ENCODE data around the gene RANBP1. TPM values are rescaled to one million over a fixed set of nuclear protein-coding genes. Genes with fewer than 3 reads are reported as not detected.
"Not testable (repeated sequence)": the region's sequence is repeated elsewhere in the genome, so short reads cannot be mapped to it uniquely, and the experiment has no call there.

The RANBP1 gene
- total RNA-seq, 2 experiments from 2014 or later: 176 to 181 TPM

DNA sequence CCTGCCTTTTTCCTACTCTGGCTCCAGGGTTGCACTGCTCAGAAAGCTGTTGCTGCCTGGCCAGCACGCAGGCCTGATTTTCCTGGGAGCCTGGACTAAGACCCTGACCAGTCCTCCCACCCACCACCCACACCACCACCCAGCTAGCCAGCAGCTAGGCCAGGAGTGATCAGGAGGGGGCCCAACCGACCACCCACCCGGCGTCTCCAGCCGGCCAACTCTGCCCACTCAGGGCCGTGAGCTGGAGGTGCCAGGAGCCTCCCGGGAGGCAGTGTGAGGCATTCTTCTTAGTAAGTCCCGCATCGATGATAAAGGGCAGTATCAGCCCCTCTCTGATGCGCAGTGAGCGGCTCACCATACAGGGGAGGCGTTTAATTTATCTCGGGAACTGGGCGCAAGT is 43.6 kb downstream of the RANBP1 start:
- CTCF ChIA-PET: interaction anchor here (1.0 kb wide), 1 partner anchor 127 kb away, joined by 3 read pairs; no protein-coding TSS in a partner anchor
- H3K36me3 Mint-ChIP-seq (ENCODE audit: low read depth); H3K9me3 Mint-ChIP-seq; H3K4me3 Mint-ChIP-seq; POLR2A ChIA-PET; DNase-seq; H3K27me3 Mint-ChIP-seq; H3K27ac Mint-ChIP-seq; H3K4me1 Mint-ChIP-seq: not testable (repeated sequence)

DNA sequence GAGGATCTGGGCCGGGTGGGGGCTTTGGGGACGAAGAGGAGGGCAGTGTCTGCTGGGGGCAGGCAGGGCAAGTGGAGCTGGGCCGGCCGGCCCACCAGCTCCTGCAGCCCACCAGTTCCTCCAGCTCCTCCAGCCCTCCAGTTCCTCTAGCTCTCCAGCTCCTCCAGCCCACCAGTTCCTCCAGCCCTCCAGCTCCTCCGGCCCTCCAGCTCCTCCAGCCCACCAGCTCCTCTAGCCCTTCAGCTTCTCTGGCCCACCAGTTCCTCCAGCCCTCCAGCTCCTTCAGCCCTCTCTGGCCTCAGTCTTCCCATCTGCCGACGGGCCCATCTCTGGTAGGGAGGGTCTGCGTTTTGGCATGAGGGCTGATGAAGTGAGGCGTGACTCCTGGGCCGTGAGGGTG is 44.1 kb downstream of the RANBP1 start:
- POLR2A ChIA-PET: no interaction called here
- H3K36me3 Mint-ChIP-seq (ENCODE audit: low read depth): peaks cover 2% of the 10 kb centered on the region
- H3K4me1 Mint-ChIP-seq: no peaks in the 10 kb centered on the region
- H3K9me3 Mint-ChIP-seq: peaks cover 3% of the 10 kb centered on the region
- H3K27me3 Mint-ChIP-seq: no peaks in the 10 kb centered on the region
- CTCF ChIA-PET: interaction anchor here (1.0 kb wide), 1 partner anchor 126 kb away, joined by 3 read pairs; no protein-coding TSS in a partner anchor
- H3K4me3 Mint-ChIP-seq: no peak overlapping the region
- no peak for DNase-seq
- H3K27ac Mint-ChIP-seq: no peak overlapping the region

DNA sequence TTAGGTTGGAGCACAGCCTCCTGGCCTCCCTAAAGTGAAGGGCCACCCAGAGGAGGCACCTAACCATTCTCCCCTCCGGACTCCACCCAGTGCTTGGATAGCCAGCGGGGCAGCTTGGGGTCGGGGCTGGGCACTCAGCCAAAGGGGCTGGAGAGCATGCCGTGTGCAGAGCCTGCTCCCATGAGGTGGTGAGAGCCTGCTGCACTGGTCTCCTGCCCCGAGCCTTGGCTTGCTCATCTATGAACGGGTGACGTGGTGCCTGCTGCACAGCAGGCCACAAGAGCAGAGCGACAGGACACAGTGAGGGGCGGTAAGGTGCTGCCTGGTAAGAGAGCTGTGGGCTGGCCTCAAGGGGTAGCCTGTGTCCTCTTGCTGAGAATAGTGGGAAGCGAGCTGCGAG is 49.0 kb downstream of the RANBP1 start:
- H3K27me3 Mint-ChIP-seq: no peaks in the 10 kb centered on the region
- H3K4me1 Mint-ChIP-seq: no peaks in the 10 kb centered on the region
- POLR2A ChIA-PET: no interaction called here

DNA sequence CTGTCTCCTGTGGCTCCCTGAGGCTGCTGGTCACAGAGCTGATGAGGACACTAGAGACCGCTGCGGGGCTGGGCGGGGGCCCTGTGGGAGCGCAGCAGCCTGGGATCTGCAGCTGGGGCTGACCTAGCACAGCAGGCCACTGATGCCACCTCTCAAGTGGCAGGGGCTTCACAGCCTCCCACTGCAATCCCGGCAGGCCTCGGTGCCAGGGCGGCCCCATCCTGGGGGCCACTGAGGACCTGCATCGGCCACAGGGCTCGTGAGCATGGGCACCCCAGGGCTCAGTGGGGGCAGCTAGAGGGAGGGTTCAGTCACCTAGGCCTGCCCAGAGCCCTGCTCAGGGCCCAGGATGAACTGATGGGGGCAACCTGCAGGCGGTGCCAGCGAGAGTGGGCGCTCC is 49.5 kb downstream of the RANBP1 start:
- Mint-ChIP-seq H3K27me3 (no peaks in the 10 kb centered on the region), H3K9me3 (peaks cover 3% of the 10 kb centered on the region), H3K4me1 (no peaks in the 10 kb centered on the region), H3K36me3 (ENCODE audit: low read depth) (peaks cover 2% of the 10 kb centered on the region), H3K4me3 (no peak overlapping the region), H3K27ac (no peak overlapping the region)
- CTCF ChIA-PET: no interaction called here
- POLR2A ChIA-PET: no interaction called here
- no peak for DNase-seq

More for the DNA sequence above, 49.0 kb downstream of the RANBP1 start:
- Mint-ChIP-seq H3K27ac (no peak overlapping the region), H3K9me3 (peaks cover 3% of the 10 kb centered on the region), H3K4me3 (no peak overlapping the region), H3K36me3 (ENCODE audit: low read depth) (peaks cover 2% of the 10 kb centered on the region)
- CTCF ChIA-PET: no interaction called here
- DNase-seq: no peak

DNA sequence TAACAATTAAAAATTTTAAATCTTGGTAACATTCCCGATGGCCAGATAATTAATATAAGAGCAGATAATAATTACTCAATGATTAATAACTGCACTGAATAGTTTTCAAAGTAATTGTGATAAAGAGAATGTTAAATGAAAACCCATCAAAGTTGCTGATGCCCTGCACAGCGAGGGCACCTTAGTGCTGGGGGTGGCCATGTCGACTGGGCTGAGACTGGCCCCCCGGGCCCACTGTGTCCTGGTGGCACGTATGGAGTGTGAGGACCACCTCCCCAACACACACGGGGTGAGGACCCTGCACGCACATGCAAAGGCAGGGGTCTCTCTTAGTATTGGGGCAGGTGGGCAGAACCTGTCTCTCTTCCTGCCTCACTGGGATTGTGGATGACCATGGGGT is 50.0 kb downstream of the RANBP1 start:
- Mint-ChIP-seq H3K36me3 (ENCODE audit: low read depth) (peaks cover 2% of the 10 kb centered on the region), H3K27ac (no peak overlapping the region), H3K4me1 (no peaks in the 10 kb centered on the region), H3K27me3 (no peaks in the 10 kb centered on the region), H3K4me3 (no peak overlapping the region), H3K9me3 (peaks cover 3% of the 10 kb centered on the region)
- DNase-seq: no peak
- POLR2A ChIA-PET: no interaction called here
- CTCF ChIA-PET: no interaction called here

DNA sequence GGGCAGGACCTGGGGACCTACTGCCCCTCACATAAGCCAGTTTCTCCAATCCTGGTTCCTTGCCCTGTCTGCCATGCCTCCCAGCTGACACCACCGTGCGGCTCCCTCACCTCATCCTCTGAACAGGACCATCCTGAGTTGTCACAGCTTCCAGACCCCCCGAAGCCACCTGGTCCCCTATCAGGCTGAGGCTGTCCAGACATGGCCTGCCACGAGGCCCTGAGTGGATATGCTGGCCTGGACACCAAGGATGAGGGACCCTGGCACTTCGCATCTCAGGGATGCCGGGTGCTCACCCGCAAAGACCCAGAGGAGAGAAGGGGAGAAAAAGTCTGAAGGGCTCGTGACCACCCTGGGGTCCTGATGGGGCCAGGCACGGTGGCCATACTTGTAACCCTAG is 50.8 kb downstream of the RANBP1 start:
- H3K27ac Mint-ChIP-seq: no peak overlapping the region
- peaks cover 3% of the 10 kb centered on the region for H3K9me3 Mint-ChIP-seq
- CTCF ChIA-PET: no interaction called here
- no peaks in the 10 kb centered on the region for H3K27me3 Mint-ChIP-seq
- H3K4me1 Mint-ChIP-seq: no peaks in the 10 kb centered on the region
- POLR2A ChIA-PET: no interaction called here
- no peak overlapping the region for H3K4me3 Mint-ChIP-seq
- peaks cover 2% of the 10 kb centered on the region for H3K36me3 Mint-ChIP-seq (ENCODE audit: low read depth)
- no peak for DNase-seq

DNA sequence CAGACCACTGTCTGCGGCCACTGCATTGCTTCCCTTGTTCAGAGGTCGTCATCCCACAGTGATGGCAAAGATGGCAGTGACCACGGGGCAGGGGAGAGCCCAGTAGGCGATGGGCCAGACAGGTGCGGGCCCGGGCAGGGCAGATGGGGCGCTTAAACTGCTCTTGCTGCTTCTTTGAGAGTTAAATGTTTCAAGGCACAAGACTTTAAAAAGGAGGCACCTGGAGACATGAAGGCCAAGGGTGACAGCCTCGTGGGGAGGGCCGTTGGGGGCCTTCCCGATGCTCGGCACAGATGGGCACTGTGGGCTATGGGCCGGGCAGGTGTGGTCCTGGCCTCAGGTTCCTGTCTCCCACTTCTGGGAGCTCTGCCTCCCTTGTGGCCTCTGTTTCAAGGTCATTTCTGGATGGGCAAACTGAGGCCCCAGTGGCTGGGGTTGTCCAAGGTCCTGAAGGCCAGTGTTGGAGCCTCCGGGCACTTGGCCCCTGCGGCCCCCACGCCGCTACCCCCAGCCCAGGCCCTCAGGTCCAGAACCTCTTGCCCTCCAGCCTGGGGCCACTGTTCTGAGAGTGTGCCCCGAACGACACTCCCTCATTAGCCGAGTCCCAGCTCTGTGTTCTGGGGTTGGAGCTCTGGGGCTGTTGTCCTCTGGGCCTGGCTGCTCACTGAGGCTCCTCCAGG is 51.9 kb downstream of the RANBP1 start:
- POLR2A ChIA-PET: no interaction called here
- Mint-ChIP-seq H3K4me1 (no peaks in the 10 kb centered on the region), H3K27me3 (no peaks in the 10 kb centered on the region), H3K9me3 (peaks cover 3% of the 10 kb centered on the region), H3K27ac (no peak overlapping the region), H3K4me3 (no peak overlapping the region), H3K36me3 (ENCODE audit: low read depth) (peaks cover 2% of the 10 kb centered on the region)
- DNase-seq: no peak
- CTCF ChIA-PET: no interaction called here

DNA sequence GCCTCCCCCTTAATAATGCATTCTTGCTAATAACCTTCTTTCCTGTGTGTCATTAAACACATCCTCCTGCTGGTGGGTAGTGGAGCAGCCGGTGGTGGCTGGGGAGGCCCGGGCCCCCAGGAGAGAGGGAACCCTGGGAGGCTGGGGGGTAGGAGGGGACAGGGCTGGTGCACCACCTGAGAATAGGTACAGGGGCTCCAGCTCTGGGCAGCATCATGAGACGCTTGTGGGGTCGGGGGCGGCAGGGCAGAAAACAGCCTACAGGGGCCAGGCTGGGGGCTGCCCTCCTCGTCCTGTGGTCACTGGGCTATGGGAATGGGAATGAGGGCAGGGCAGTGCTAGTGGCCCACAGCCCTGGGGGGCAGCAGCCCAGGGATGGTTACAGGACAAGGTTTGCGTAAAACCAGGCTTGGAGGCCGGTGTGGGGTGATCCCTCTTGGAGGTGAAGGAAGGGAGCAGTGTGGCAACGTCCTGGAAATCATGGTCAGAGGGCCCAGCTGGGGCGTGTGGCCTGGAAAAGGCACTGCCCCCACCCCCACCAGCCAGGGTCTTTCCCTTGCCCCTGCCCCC is 53.4 kb downstream of the RANBP1 start:
- DNase-seq: no peak
- peaks cover under 1% of the 10 kb centered on the region for H3K36me3 Mint-ChIP-seq (ENCODE audit: low read depth)
- ChIA-PET POLR2A (no interaction called here), CTCF (no interaction called here)
- no peak overlapping the region for H3K27ac Mint-ChIP-seq
- peaks cover 1% of the 10 kb centered on the region for H3K9me3 Mint-ChIP-seq
- H3K27me3 Mint-ChIP-seq: no peaks in the 10 kb centered on the region
- H3K4me1 Mint-ChIP-seq: no peaks in the 10 kb centered on the region
- H3K4me3 Mint-ChIP-seq: no peak overlapping the region

DNA sequence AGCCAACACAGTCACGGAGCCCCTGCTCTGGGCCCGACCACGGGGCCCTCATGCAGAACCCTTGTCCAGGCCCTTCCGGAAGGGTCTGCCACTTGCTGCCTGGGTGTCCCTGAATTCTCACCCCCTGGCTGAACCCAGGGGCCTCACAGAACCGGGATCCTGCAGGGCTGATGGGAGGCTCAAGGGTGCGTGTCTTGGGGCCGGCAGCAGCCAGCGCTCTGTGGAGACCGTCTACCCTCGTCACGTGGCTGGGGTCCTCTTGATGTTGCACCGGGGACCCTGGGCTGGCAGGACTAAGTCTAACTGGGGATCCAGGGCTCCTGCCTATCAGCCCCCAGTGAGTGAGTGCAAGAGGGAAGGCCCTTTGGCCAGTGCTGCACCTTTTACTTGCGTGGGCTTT is 54.3 kb downstream of the RANBP1 start:
- H3K27me3 Mint-ChIP-seq: no peaks in the 10 kb centered on the region
- no peaks in the 10 kb centered on the region for H3K36me3 Mint-ChIP-seq (ENCODE audit: low read depth)
- H3K27ac Mint-ChIP-seq: no peak overlapping the region
- H3K9me3 Mint-ChIP-seq: no peaks in the 10 kb centered on the region
- H3K4me3 Mint-ChIP-seq: no peak overlapping the region
- no peak for DNase-seq
- POLR2A ChIA-PET: no interaction called here
- no peaks in the 10 kb centered on the region for H3K4me1 Mint-ChIP-seq
- CTCF ChIA-PET: no interaction called here

DNA sequence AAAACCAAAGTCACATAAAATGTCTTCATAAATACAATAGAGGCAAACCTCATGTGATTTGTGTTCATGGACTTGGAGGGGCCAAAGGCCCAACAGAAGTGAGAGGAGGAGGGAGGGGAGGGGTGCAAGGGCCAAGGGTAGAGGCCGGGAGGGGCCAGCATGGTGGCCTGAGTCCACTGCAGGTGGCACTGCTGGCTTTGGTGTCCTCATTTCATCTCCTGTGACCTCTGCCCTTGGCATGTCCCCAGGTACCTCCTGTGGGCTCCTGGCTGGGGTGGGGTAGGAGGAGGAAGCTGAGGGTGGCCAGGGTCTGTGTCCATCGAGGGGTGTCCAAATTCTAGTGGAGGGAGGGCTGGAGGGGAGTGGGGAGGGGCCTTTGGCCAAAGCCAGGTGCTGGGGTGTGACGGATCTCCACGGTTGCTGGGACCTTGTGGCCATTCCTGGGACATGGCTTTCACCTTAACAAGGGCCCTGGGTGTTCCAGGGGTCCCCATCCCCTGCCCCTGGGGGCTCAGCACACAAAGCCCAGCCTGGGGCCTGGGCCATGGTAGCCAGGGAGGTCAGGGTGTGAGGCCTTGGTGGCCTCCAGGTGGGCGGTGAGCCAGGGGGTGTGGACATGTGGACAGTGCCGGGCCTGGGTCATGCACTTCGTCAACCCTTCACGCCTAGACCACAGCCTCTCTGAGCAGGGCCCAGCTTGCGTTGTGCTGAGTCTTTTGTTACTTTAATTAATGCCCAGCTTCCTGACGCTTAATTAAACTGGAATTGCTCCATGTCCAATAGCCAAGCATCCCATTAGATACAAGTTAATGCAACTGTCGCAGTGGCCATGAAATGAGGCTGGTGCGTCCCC is 55.6 kb downstream of the RANBP1 start:
- no peaks in the 10 kb centered on the region for H3K4me1 Mint-ChIP-seq
- ChIA-PET POLR2A (no interaction called here), CTCF (no interaction called here)
- H3K4me3 Mint-ChIP-seq: no peak overlapping the region
- no peaks in the 10 kb centered on the region for H3K27me3 Mint-ChIP-seq
- H3K27ac Mint-ChIP-seq: no peak overlapping the region
- H3K9me3 Mint-ChIP-seq: no peaks in the 10 kb centered on the region
- DNase-seq: no peak
- H3K36me3 Mint-ChIP-seq (ENCODE audit: low read depth): no peaks in the 10 kb centered on the region

DNA sequence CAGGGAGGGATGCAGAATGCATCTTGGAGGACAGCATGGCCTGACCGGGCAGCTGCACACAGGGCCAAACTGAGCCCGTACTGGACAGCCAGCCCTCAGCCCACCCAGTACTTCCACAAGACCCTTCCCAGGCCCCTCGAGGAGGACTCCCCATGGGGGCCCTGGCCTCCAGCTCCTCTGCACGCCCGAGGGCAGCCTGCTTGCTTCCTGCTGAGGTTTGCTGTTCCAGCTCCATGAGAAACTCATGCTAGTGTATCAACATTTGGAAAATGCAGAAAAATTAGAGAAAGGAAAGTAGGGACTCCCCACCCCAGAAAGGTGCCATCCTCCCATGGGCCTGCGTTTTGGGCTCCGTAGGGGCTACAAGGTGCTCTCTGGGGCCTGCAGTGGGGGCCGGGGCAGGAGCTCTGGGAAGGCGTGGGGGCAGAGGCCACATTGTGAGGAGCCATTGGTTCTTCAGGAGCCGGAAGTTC is 56.3 kb downstream of the RANBP1 start:
- Mint-ChIP-seq H3K27ac (no peak overlapping the region), H3K4me3 (no peak overlapping the region), H3K4me1 (no peaks in the 10 kb centered on the region), H3K9me3 (no peaks in the 10 kb centered on the region), H3K36me3 (ENCODE audit: low read depth) (no peaks in the 10 kb centered on the region), H3K27me3 (no peaks in the 10 kb centered on the region)
- ChIA-PET POLR2A (no interaction called here), CTCF (no interaction called here)
- DNase-seq: no peak

DNA sequence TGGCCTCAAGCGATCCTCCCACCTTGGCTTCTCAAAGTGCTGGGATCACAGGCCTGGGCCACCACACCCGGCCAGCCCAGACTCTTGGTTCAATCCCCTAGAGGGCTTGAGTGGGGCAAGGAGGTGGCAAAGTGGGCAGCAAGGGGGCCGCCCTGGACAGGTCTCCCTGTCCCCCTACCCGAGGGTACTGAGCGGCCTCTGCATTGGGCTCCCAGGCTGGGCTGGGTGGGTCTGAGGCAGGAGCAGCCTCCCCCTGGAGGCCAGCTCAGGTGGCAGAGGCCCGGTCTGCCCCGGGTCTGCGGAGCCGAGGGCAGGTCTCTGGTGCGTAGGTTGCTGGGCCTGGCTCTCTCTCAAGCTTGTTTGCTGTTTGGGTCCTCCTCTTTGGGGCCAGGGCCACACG is 57.3 kb downstream of the RANBP1 start:
- Mint-ChIP-seq H3K9me3 (no peaks in the 10 kb centered on the region), H3K27ac (no peak overlapping the region), H3K4me1 (no peaks in the 10 kb centered on the region), H3K4me3 (no peak overlapping the region), H3K27me3 (no peaks in the 10 kb centered on the region), H3K36me3 (ENCODE audit: low read depth) (no peaks in the 10 kb centered on the region)
- POLR2A ChIA-PET: no interaction called here
- no peak for DNase-seq
- CTCF ChIA-PET: interaction anchor here (0.6 kb wide), 1 partner anchor 443 kb away, joined by 3 read pairs; no protein-coding TSS in a partner anchor

DNA sequence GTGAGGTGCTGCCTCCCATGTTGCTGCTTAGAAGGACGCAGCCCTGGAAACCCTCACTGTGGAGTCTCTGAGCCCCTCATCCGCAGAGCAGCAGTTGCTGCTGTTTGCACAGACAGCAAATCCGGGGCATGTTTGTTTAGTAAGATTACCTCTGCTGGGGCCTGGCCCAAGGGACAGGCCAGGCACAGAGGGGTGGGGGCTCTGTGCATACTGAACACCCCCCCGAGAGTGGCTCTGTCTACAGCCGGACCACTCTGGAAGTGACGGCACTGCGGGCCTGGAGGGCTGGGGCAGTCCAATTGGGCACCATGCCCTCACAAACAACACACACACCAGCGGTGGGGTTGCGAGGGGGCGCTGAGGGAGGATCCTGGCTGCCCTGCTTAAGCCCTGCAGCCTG is 57.9 kb downstream of the RANBP1 start:
- ChIA-PET POLR2A (no interaction called here), CTCF (no interaction called here)
- H3K4me1 Mint-ChIP-seq: no peaks in the 10 kb centered on the region
- H3K27me3 Mint-ChIP-seq: no peaks in the 10 kb centered on the region
- no peak overlapping the region for H3K4me3 Mint-ChIP-seq
- H3K27ac Mint-ChIP-seq: no peak overlapping the region
- no peak for DNase-seq
- H3K9me3 Mint-ChIP-seq: no peaks in the 10 kb centered on the region
- no peaks in the 10 kb centered on the region for H3K36me3 Mint-ChIP-seq (ENCODE audit: low read depth)

Data from activated CD4-positive, alpha-beta memory T cell treated with anti-CD3 and anti-CD28 coated beads, Interleukin-2, amount 10 ng/mL, durations not matched to agents 7 days and 5 days (primary cell).